ENCODE results near the gene GSC2. TPM values are rescaled to one million over a fixed set of nuclear protein-coding genes. Genes with fewer than 3 reads are reported as not detected.

Gene GSC2
- total and polyA plus RNA-seq, 9 of the 15 experiments (the other 6 are each of a cell fraction or from before 2014, with no cell fraction given), result not detected

DNA sequence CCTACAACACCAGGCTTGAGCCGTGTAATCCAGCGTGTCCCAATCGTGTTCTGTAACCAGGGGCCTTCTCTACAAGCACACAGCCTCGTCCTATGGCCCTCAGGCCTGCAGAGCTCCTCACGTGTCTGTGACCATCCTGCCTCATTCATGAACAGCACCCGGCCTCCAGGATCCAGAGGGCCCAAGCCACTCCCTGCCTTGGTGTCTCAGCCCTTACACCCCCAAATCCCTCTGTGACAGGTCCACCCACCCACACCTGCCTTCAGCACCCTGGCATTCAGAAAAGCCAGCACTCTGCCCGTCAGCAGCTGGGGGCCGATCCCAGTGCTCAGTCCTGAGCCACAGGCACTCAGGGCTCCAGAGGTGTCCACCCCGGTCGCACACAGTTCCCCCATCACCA, 13.2 kb downstream of the GSC2 start:
- Histone ChIP-seq H3K9ac (ENCODE audit: insufficient read depth in 1 of 2, low read depth in 2 of 2, low read length in 2 of 2) (peak overlapping the region in 1 of 2 experiments; percentile 43; a peak in 2 of 4 replicates), H4K20me1 (replicated peaks; ENCODE audit: control insufficient read depth, insufficient read depth, low read length) (peaks cover 10% of the 10 kb centered on the region; the same call in 1 of the 2 replicates), H3K4me2 (ENCODE audit: insufficient read depth, low read length) (no peak overlapping the region), H3K36me3 (ENCODE audit: control insufficient read depth, insufficient read depth, low read length) (peaks cover 95% of the 10 kb centered on the region), H3K27ac (ENCODE audit: extremely low read depth, low read depth, low read length) (no peak overlapping the region), H3K4me3 (no peak overlapping the region), H3K27me3 (ENCODE audit: control insufficient read depth in 2 of 2, insufficient read depth in 2 of 2, low read length in 2 of 2) (no peaks in the 10 kb centered on the region), H3K79me2 (ENCODE audit: control insufficient read depth, insufficient read depth, low read length) (no peaks in the 10 kb centered on the region), H3K4me1 (replicated peaks in 1 of 2; ENCODE audit: control insufficient read depth in 2 of 2, insufficient read depth in 2 of 2, low read length in 2 of 2) (peaks cover 0 to 36% of the 10 kb centered on the region in 2 experiments; a peak in 1 of 5 replicates), H3K9me3 (replicated peaks; ENCODE audit: control insufficient read depth, insufficient read depth, low read depth, low read length) (no peaks in the 10 kb centered on the region), H2AFZ (ENCODE audit: low read depth, low read length) (no peak overlapping the region), H3K9me1 (ENCODE audit: control insufficient read depth, insufficient read depth, low read length) (peaks cover 13% of the 10 kb centered on the region)
- no TSS peak for BruUV-seq (replicated peaks)
- POLR2A ChIA-PET, result interaction anchor here (0.6 to 1.5 kb wide), 6 partner anchors 8 to 182 kb away, joined by 3 to 4 read pairs (median 4); partner anchors contain the start of genes DGCR2 and ESS2
- 90% methylated on average over 10 of the region's 10 CpGs for WGBS (ENCODE audit: insufficient coverage, low coverage, missing lambda C conversion rate)
- DNase-seq (ENCODE audit: extremely low read depth in 1 of 4, low spot score in 3 of 4) (no peak), FAIRE-seq (no peak), ATAC-seq (no peak)
- intact Hi-C loops (cut with micrococcal nuclease) (loop anchor here (10.0 kb wide), 1 partner anchor 62 kb away; no protein-coding TSS in a partner anchor), in situ Hi-C loops (cut with MboI) (no loop called here)
- CTCF ChIA-PET (ENCODE audit: low intra/inter-chr PET ratio), result no interaction called here
- TF ChIP-seq, protein P1, sequence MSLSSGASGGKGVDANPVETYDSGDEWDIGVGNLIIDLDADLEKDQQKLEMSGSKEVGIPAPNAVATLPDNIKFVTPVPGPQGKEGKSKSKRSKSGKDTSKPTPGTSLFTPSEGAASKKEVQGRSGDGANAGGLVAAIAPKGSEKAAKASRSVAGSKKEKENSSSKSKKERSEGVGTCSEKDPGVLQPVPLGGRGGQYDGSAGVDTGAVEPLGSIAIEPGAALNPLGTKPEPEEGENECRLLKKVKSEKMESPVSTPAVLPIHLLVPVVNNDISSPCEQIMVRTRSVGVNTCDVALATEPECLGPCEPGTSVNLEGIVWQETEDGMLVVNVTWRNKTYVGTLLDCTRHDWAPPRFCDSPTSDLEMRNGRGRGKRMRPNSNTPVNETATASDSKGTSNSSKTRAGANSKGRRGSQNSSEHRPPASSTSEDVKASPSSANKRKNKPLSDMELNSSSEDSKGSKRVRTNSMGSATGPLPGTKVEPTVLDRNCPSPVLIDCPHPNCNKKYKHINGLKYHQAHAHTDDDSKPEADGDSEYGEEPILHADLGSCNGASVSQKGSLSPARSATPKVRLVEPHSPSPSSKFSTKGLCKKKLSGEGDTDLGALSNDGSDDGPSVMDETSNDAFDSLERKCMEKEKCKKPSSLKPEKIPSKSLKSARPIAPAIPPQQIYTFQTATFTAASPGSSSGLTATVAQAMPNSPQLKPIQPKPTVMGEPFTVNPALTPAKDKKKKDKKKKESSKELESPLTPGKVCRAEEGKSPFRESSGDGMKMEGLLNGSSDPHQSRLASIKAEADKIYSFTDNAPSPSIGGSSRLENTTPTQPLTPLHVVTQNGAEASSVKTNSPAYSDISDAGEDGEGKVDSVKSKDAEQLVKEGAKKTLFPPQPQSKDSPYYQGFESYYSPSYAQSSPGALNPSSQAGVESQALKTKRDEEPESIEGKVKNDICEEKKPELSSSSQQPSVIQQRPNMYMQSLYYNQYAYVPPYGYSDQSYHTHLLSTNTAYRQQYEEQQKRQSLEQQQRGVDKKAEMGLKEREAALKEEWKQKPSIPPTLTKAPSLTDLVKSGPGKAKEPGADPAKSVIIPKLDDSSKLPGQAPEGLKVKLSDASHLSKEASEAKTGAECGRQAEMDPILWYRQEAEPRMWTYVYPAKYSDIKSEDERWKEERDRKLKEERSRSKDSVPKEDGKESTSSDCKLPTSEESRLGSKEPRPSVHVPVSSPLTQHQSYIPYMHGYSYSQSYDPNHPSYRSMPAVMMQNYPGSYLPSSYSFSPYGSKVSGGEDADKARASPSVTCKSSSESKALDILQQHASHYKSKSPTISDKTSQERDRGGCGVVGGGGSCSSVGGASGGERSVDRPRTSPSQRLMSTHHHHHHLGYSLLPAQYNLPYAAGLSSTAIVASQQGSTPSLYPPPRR (CRISPR knock-in tag; IDR thresholded peaks at IDR 0.05; ENCODE audit: borderline replicate concordance), result no peak
- TF ChIP-seq RHOXF2B (CRISPR knock-in tag; conservative IDR thresholded peaks at IDR 0.05) (no peak), RBFOX2 (IDR thresholded peaks at IDR 0.05; ENCODE audit: low read depth, low read length) (peak; percentile 57), KDM5B (IDR thresholded peaks at IDR 0.05; ENCODE audit: insufficient replicate concordance, low read depth, low read length) (peak; percentile 10), ZNF12 (CRISPR knock-in tag; IDR thresholded peaks at IDR 0.05) (no peak), RBM22 (IDR thresholded peaks at IDR 0.05; ENCODE audit: low read depth, low read length, poor library complexity, severe bottlenecking) (peak; percentile 48)
- TF ChIP-seq, protein P2, sequence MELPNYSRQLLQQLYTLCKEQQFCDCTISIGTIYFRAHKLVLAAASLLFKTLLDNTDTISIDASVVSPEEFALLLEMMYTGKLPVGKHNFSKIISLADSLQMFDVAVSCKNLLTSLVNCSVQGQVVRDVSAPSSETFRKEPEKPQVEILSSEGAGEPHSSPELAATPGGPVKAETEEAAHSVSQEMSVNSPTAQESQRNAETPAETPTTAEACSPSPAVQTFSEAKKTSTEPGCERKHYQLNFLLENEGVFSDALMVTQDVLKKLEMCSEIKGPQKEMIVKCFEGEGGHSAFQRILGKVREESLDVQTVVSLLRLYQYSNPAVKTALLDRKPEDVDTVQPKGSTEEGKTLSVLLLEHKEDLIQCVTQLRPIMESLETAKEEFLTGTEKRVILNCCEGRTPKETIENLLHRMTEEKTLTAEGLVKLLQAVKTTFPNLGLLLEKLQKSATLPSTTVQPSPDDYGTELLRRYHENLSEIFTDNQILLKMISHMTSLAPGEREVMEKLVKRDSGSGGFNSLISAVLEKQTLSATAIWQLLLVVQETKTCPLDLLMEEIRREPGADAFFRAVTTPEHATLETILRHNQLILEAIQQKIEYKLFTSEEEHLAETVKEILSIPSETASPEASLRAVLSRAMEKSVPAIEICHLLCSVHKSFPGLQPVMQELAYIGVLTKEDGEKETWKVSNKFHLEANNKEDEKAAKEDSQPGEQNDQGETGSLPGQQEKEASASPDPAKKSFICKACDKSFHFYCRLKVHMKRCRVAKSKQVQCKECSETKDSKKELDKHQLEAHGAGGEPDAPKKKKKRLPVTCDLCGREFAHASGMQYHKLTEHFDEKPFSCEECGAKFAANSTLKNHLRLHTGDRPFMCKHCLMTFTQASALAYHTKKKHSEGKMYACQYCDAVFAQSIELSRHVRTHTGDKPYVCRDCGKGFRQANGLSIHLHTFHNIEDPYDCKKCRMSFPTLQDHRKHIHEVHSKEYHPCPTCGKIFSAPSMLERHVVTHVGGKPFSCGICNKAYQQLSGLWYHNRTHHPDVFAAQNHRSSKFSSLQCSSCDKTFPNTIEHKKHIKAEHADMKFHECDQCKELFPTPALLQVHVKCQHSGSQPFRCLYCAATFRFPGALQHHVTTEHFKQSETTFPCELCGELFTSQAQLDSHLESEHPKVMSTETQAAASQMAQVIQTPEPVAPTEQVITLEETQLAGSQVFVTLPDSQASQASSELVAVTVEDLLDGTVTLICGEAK (IDR thresholded peaks at IDR 0.05), result no peak
- TF ChIP-seq, protein P2 (CRISPR knock-in tag; IDR thresholded peaks at IDR 0.05), result 0 out of 2 replicates have a peak, but pooled peaks have one; percentile 16

Measured in K562 (cell line).